Activated CD4-positive, alpha-beta T cell treated with anti-CD3 and anti-CD28 coated beads for 36 hours (primary cell): Measurements from ENCODE around the gene SAPCD2. TPM values are rescaled to one million over a fixed set of nuclear protein-coding genes. Genes with fewer than 3 reads are reported as not detected.

Source experiments
- ATAC-seq: fragments of 200-7000 bp; cut with Tn5 transposase; one replicate; pipeline ENCODE4 v1.10.0; 2021; ENCODE audit warnings: mild to moderate bottlenecking, moderate library complexity
- CTCF ChIA-PET: fragments of 350-600 bp; sonication (Branson Sonifier 250); formaldehyde crosslinking; loops from one replicate; lab custom pipeline; 2021; ENCODE audit warnings: antibody characterized with exemption; lab: Charles Lee
- POLR2A ChIA-PET: fragments of 350-600 bp; sonication (Branson Sonifier 250); formaldehyde crosslinking; loops from one replicate; lab custom pipeline; 2021; ENCODE audit warnings: antibody characterized with exemption, inconsistent platforms; lab: Charles Lee
- DNase-seq: peaks from one replicate; pipeline ENCODE4 v3.0.0-alpha.2; 2020
- H3K27ac Mint-ChIP-seq: one replicate; pipeline ENCODE4 v1.8.0; 2021; ENCODE audit warnings: mixed read lengths
- H3K27me3 Mint-ChIP-seq: one replicate; pipeline ENCODE4 v1.8.0; 2021; ENCODE audit warnings: mixed read lengths
- H3K36me3 Mint-ChIP-seq: one replicate; pipeline ENCODE4 v1.8.0; 2021; ENCODE audit warnings: low read depth, mixed read lengths
- H3K4me1 Mint-ChIP-seq: one replicate; pipeline ENCODE4 v1.8.0; 2021; ENCODE audit warnings: mixed read lengths
- H3K4me3 Mint-ChIP-seq: one replicate; pipeline ENCODE4 v1.8.0; 2021; ENCODE audit warnings: mild to moderate bottlenecking, moderate library complexity, mixed read lengths
- H3K9me3 Mint-ChIP-seq: one replicate; pipeline ENCODE4 v1.8.0; 2021; ENCODE audit warnings: low read depth, mixed read lengths
- intact Hi-C, 2 experiments: fragments of 100-400 bp; cut with DNase I in 1 of 2; cut with micrococcal nuclease in 1 of 2; formaldehyde crosslinking; loops; one replicate each; pipeline versions ENCODE4 v1.14.2 to v1.15.1; 2022 to 2024; cut with DNase I, micrococcal nuclease
- total RNA-seq, 2 experiments: library from RNA; stranded (reverse); gene quantifications; one replicate each; pipeline ENCODE4 v1.2.3, GENCODE V29; 2021

The SAPCD2 gene
- total RNA-seq, 2 experiments from 2014 or later, result 6.4 to 8.8 TPM

DNA sequence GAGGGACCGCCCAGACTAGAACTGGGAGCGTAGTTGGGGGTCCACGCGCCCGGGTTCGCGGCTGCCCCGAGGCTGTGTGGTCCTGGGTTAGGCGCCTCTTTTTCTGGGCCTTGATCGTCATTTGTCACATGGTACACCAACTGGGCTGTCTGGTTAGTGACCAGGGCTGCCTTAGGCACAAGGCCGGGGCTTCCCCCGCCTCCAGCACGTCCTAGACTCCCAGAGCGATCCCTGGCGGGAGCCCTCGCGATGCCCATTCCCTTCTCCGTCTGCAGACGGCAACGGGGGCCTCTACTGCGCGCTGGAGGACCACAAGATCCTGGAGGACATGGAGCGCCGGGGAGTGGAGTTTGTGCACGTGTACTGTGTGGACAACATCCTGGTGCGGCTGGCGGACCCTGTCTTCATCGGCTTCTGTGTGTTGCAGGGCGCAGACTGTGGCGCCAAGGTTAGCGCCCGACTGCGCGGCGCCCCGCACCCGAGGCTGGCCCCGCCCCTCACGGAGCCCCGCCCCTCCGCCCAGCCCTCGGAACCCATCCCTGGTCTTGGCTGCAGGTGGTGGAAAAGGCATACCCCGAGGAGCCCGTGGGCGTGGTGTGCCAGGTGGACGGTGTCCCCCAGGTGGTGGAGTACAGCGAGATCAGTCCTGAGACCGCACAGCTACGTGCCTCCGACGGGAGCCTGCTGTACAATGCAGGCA, 8.5 kb upstream of the SAPCD2 start:
- intact Hi-C loops, result no loop called here
- Mint-ChIP-seq H3K9me3 (no peaks in the 10 kb centered on the region), H3K36me3 (peaks cover 6% of the 10 kb centered on the region), H3K27ac (no peak overlapping the region), H3K4me1 (peaks cover 7% of the 10 kb centered on the region), H3K4me3 (peak overlapping the region; percentile 69), H3K27me3 (no peaks in the 10 kb centered on the region)
- ChIA-PET CTCF (interaction anchor here (0.8 to 3.2 kb wide), 3 partner anchors 12 to 32 kb away, joined by 3 to 15 read pairs (median 5); partner anchors contain the start of gene NPDC1), POLR2A (interaction anchor here (0.7 kb wide), 1 partner anchor 8 kb away, joined by 3 read pairs; the partner anchor contains the start of gene MAN1B1)
- DNase-seq (no peak), ATAC-seq (no peak)

DNA sequence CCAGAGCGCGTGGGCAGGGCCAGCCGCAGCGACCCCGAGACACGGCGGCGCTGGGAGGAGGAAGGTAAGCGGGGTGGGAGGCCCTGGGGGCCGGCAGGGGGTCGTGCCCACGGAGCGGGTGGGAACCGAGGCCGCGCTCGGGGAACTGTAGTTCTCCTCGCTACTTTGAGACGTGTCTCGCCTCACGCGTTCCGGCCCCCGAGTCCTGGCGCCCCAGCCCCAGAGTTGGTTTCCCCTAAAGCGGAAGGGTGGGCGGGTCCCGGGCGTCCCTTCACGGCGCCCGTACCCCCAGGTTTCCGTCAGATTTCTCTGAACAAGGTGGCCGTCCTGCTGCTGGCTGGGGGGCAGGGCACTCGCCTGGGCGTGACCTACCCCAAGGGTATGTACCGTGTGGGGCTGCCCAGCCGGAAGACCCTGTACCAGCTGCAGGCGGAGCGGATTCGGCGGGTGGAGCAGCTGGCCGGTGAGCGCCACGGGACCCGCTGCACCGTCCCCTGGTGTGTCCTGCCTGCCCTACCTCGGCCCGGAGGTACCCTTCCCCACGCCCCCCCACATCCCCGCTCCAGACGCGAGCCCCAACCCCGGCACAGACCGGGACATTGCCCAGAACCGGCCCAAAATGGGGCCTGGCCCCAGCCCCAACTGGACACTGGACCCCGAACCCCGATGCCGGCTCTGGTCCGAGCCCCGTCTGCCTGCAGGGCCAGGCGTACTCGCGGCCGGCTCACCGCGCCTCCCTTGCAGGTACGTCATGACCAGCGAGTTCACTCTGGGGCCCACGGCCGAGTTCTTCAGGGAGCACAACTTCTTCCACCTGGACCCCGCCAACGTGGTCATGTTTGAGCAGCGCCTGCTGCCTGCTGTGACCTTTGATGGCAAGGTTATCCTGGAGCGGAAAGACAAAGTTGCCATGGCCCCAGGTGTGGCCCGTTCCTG, 7.7 kb upstream of the SAPCD2 start:
- ChIA-PET CTCF (interaction anchor here (1.0 to 1.9 kb wide), 5 partner anchors 8 to 44 kb away, joined by 3 to 10 read pairs (median 5); partner anchors contain the start of gene MAN1B1), POLR2A (interaction anchor here (0.7 kb wide), 1 partner anchor 8 kb away, joined by 3 read pairs; the partner anchor contains the start of gene MAN1B1)
- peak; percentile 36 for ATAC-seq
- intact Hi-C loops, result loop anchor here in 1 of 2 experiments (1.0 kb wide), 1 partner anchor 8 kb away; the partner anchor contains the start of gene MAN1B1
- Mint-ChIP-seq H3K36me3 (peaks cover 6% of the 10 kb centered on the region), H3K27me3 (no peaks in the 10 kb centered on the region), H3K27ac (no peak overlapping the region), H3K9me3 (no peaks in the 10 kb centered on the region), H3K4me3 (peak overlapping the region; percentile 69), H3K4me1 (no peaks in the 10 kb centered on the region)
- peak; percentile 63 for DNase-seq

DNA sequence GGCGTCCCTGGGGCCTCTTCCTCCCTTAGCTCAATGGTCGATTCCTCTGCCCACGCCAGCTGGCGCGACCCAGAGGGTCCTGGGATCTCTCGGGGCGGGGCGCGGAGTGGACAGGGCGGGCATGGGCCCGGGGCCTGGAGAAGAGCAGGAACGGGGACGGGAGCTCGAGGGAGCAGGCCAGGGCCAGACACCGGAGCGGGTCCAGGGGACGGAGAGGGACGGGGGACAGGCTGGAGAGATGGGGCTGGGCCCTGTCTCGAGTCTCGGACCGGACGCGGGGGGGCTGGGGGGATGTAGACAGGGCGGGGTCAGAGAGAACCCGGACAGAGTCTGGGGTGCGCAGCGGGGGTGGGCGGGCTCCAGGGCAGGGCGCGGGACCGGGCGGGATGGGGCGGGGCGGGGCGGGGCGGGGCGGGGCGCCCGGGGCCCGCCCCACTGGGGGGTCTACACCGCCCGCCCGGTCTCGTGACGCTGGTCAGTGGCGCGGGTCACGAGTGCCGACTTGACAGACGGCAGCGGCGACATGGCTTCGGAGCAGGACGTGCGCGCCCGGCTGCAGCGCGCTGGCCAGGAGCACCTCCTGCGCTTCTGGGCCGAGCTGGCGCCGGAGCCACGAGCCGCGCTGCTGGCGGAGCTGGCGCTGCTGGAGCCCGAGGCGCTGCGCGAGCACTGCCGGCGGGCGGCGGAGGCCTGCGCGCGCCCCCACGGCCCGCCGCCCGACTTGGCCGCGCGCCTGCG, 6.8 kb upstream of the SAPCD2 start, which contains the start of gene UAP1L1:
Gene UAP1L1 (plus strand): TSS at position 508 of the 738 bp plus-strand sequence. CDS start 16 bp downstream, at position 524.
- Mint-ChIP-seq H3K27ac (no peak within 1 kb of the TSS), H3K4me1 (no peaks in the 10 kb centered on the region), H3K4me3 (peak within 1 kb of the TSS; percentile 69), H3K9me3 (no peaks in the 10 kb centered on the region), H3K36me3 (peaks cover 6% of the 10 kb centered on the region), H3K27me3 (no peaks in the 10 kb centered on the region)
- POLR2A ChIA-PET, result interaction anchor here (1.0 kb wide), 1 partner anchor 9 kb away, joined by 5 read pairs; the partner anchor contains the start of gene MAN1B1
- CTCF ChIA-PET, result interaction anchor here (0.5 to 1.9 kb wide), 7 partner anchors 9 to 138 kb away, joined by 3 to 10 read pairs (median 3); partner anchors contain the start of gene MAN1B1
- intact Hi-C loops, result loop anchor here in 1 of 2 experiments (1.0 kb wide), 1 partner anchor 9 kb away; the partner anchor contains the start of gene MAN1B1
- ATAC-seq, result peak; percentile 80
- peak; percentile 72 for DNase-seq

DNA sequence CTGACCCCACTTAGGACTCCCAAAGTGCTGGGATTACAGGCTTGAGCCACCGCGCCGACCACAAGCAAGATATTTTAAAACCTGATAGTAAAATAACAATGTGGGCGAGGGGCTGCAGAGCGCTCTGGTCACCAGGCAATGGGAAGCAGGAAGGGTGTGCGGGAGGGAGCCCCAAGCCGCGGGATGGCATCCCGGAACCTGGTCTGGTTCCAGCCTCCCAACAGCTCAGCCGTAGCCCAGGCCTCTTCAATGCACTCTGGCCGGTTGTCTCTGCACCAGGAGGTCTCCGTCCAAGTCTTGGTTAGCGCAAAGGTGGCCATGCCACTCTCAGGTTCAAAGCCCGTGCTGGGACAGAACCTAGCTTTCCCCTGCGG, 6.3 kb upstream of the SAPCD2 start:
- H3K4me1 Mint-ChIP-seq, result no peaks in the 10 kb centered on the region
- ChIA-PET POLR2A (interaction anchor here (1.0 kb wide), 1 partner anchor 10 kb away, joined by 5 read pairs; the partner anchor contains the start of gene MAN1B1), CTCF (interaction anchor here (0.5 to 1.9 kb wide), 7 partner anchors 8 to 137 kb away, joined by 3 to 10 read pairs (median 4); partner anchors contain the start of genes MAN1B1 and NPDC1)
- no peaks in the 10 kb centered on the region for H3K9me3 Mint-ChIP-seq
- DNase-seq (no peak), ATAC-seq (no peak)
- H3K27ac Mint-ChIP-seq, result no peak overlapping the region
- no peaks in the 10 kb centered on the region for H3K27me3 Mint-ChIP-seq
- peak overlapping the region; percentile 69 for H3K4me3 Mint-ChIP-seq
- H3K36me3 Mint-ChIP-seq, result peaks cover 5% of the 10 kb centered on the region
- intact Hi-C loops, result loop anchor here in 1 of 2 experiments (1.0 kb wide), 1 partner anchor 10 kb away; the partner anchor contains the start of gene MAN1B1

DNA sequence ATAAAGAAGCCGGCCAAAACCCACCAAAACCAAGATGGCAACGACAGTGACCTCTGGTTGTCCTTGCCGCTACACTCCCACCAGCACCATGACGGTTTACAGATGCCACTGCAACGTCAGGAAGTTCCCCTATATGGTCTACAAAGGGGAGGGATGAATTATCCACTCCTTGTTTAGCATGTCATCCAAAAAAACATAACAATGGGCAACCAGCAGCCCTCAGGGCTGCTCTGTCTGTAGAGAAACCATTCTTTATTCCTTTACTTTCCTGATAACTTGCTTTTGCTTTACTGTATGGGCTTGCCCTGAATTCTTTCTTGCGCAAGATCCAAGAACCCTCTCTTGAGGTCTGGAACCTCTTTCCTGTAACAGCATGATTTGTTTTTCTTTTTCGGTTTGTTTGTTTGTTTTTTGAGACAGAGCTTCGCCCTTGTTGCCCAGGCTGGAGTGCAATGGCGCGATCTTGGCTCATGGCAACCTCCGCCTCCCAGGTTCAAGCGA, 5.0 kb upstream of the SAPCD2 start:
- H3K27ac Mint-ChIP-seq, result no peak overlapping the region
- H3K36me3 Mint-ChIP-seq, result peaks cover 4% of the 10 kb centered on the region
- H3K4me1 Mint-ChIP-seq, result peaks cover 5% of the 10 kb centered on the region
- POLR2A ChIA-PET, result no interaction called here
- intact Hi-C loops, result no loop called here
- H3K4me3 Mint-ChIP-seq, result no peak overlapping the region
- no peak for DNase-seq
- H3K27me3 Mint-ChIP-seq, result no peaks in the 10 kb centered on the region
- no peaks in the 10 kb centered on the region for H3K9me3 Mint-ChIP-seq
- ATAC-seq, result no peak
- CTCF ChIA-PET, result interaction anchor here (0.5 to 0.9 kb wide), 2 partner anchors 29 to 40 kb away, joined by 3 read pairs; no protein-coding TSS in a partner anchor

DNA sequence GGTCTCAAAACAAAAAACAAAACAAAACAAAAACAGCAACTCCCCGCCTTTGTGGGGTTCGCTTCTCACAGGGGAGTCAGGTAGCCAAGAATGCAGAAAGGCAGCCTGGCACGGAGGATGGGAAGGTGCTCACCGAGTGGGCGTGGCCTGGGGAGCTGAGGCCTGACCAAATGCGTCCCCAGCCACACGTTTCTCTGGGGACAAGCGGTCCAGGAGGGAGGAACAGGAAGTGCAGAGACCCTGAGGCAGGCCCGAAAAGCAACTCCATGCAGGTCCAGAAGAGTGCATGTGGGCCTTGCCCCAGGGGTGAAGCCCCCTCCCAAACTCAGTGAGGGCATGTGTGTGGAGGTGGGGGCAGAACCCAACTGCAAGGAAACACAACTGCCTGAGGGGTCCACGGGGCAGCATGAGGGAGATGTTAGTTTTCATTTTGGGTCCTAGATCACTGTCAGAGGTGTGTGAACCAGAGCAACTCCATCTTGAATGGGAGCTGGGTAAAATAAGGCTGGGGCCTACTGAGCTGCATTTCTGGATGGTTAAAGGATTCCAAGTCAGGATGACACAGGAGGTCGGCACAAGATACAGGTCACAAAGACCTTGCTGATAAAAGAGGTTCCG, 4.4 kb upstream of the SAPCD2 start:
- POLR2A ChIA-PET, result no interaction called here
- CTCF ChIA-PET, result interaction anchor here (0.5 to 0.9 kb wide), 2 partner anchors 28 to 39 kb away, joined by 3 read pairs; no protein-coding TSS in a partner anchor
- intact Hi-C loops, result no loop called here

DNA sequence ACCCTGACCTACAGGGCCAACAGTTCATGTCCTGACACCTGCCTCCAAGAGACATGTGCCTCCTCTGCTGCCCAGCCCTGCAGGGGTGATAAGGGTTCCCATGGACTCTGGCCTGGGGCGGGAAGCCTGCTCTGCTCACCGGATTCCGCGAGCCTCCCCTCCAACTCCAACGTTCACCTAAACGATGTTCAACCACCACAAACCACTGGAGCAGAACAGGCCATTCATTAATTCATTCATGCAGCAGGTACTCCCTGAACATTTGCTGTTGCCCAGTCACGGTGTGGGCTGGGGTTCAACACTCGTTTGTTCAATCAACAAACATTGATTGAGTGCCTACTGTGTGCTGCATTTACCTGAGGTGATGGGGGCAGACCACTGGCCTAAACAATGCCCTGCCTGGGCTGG, 3.6 kb upstream of the SAPCD2 start:
- Mint-ChIP-seq H3K27ac (no peak overlapping the region), H3K4me3 (no peak overlapping the region), H3K4me1 (peaks cover 5% of the 10 kb centered on the region), H3K9me3 (no peaks in the 10 kb centered on the region), H3K36me3 (no peaks in the 10 kb centered on the region), H3K27me3 (no peaks in the 10 kb centered on the region)
- ChIA-PET CTCF (no interaction called here), POLR2A (interaction anchor here (0.6 kb wide), 1 partner anchor 12 kb away, joined by 6 read pairs; no protein-coding TSS in a partner anchor)
- ATAC-seq (no peak), DNase-seq (no peak)
- intact Hi-C loops, result no loop called here

More for the DNA sequence above, 4.4 kb upstream of the SAPCD2 start:
- no peaks in the 10 kb centered on the region for H3K27me3 Mint-ChIP-seq
- DNase-seq (no peak), ATAC-seq (no peak)
- H3K9me3 Mint-ChIP-seq, result no peaks in the 10 kb centered on the region
- H3K4me3 Mint-ChIP-seq, result no peak overlapping the region
- H3K36me3 Mint-ChIP-seq, result peaks cover 1% of the 10 kb centered on the region
- H3K4me1 Mint-ChIP-seq, result peaks cover 5% of the 10 kb centered on the region
- H3K27ac Mint-ChIP-seq, result no peak overlapping the region

DNA sequence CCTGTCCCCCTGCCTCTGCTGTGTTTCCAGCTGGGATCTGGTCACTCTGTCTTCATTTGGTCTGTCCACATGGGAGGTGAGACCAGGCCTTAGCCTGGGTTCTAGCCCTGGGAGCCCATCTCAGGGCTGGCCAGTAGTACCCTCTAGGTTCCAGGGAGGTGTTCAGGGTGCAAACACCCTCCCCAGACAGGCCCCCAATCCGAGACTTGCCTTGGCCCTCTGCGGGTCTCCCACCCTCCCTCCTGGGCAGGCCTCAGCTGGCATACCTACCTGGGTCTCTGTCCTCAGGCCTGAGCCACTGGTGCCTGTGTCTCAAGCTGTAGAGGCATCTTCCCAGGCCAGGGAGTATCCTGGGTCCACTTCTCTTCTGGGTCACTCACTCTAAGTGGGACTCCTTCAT, 925 bp upstream of the SAPCD2 start:
- Mint-ChIP-seq H3K36me3 (no peaks in the 10 kb centered on the region), H3K4me3 (peak overlapping the region; percentile 71), H3K27ac (peak overlapping the region; percentile 71), H3K9me3 (no peaks in the 10 kb centered on the region), H3K27me3 (no peaks in the 10 kb centered on the region), H3K4me1 (peaks cover 9% of the 10 kb centered on the region)
- CTCF ChIA-PET, result interaction anchor here (0.7 to 4.8 kb wide), 10 partner anchors 10 to 343 kb away, joined by 3 to 32 read pairs (median 4); partner anchors contain the start of genes MAN1B1, NPDC1 and SSNA1
- no peak for ATAC-seq
- DNase-seq, result no peak
- POLR2A ChIA-PET, result interaction anchor here (0.5 to 1.6 kb wide), 3 partner anchors 14 to 24 kb away, joined by 3 to 4 read pairs (median 3); partner anchors contain the start of gene MAN1B1
- intact Hi-C loops, result loop anchor here in 1 of 2 experiments (2.0 kb wide), 1 partner anchor 14 kb away; no protein-coding TSS in a partner anchor

DNA sequence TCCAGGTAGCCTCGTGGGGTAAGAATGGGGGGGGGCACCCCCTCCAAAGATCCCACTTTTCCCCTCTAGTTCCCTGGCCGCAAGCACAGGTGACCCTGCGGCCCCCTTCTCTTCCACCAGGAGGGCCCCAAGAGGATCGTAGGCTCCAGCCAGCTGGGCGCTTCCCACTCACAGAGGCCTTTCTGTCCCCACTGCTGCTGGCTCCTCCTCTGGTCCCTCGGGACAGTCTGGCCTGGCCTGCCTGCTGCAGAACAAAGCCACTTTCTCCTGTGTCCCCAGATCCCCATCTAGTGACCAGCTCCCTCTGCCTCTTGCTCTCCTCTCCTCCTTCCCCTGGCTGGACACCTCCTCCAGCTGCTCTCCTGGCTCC, 534 bp upstream of the SAPCD2 start:
- intact Hi-C loops, result loop anchor here (1.0 to 2.0 kb wide), 7 partner anchors 14 to 280 kb away; partner anchors contain the start of genes ABCA2 (in 1 of the 2), MAN1B1 (in 1 of the 2), NPDC1 (in 1 of the 2) and TMEM141 (in 1 of the 2)
- H3K27me3 Mint-ChIP-seq, result no peaks in the 10 kb centered on the region
- ChIA-PET POLR2A (interaction anchor here (0.5 to 1.6 kb wide), 3 partner anchors 14 to 25 kb away, joined by 3 to 11 read pairs (median 4); partner anchors contain the start of gene MAN1B1), CTCF (interaction anchor here (0.6 to 4.8 kb wide), 14 partner anchors 10 to 342 kb away, joined by 3 to 32 read pairs (median 4); partner anchors contain the start of genes AJM1, NPDC1 and SSNA1)
- no peak for ATAC-seq
- peak overlapping the region; percentile 71 for H3K27ac Mint-ChIP-seq
- no peak for DNase-seq
- peaks cover 9% of the 10 kb centered on the region for H3K4me1 Mint-ChIP-seq
- no peaks in the 10 kb centered on the region for H3K36me3 Mint-ChIP-seq
- peak overlapping the region; percentile 71 for H3K4me3 Mint-ChIP-seq
- no peaks in the 10 kb centered on the region for H3K9me3 Mint-ChIP-seq
